Glutamatergic neuron (in vitro differentiated cells): ENCODE results near the gene HCAR3. TPM values are rescaled to one million over a fixed set of nuclear protein-coding genes. Genes with fewer than 3 reads are reported as not detected.
"Not testable (repeated sequence)": the region's sequence is repeated elsewhere in the genome, so short reads cannot be mapped to it uniquely, and the experiment has no call there.

Source experiments
- DNase-seq: peaks from one replicate; pipeline ENCODE4 v3.0.0; 2022
- H3K27ac Mint-ChIP-seq: one replicate; pipeline ENCODE4 v1.8.0; 2020; ENCODE audit warnings: mild to moderate bottlenecking, mixed read lengths, inconsistent platforms; ENCODE audit not compliant: unreplicated experiment
- H3K27me3 Mint-ChIP-seq: one replicate; pipeline ENCODE4 v1.8.0; 2020; ENCODE audit warnings: mild to moderate bottlenecking, moderate library complexity, mixed read lengths, inconsistent platforms; ENCODE audit not compliant: unreplicated experiment
- H3K36me3 Mint-ChIP-seq: one replicate; pipeline ENCODE4 v1.8.0; 2020; ENCODE audit warnings: mild to moderate bottlenecking, mixed read lengths, inconsistent platforms; ENCODE audit not compliant: unreplicated experiment
- H3K4me1 Mint-ChIP-seq: one replicate; pipeline ENCODE4 v1.8.0; 2020; ENCODE audit warnings: mild to moderate bottlenecking, low read depth, mixed read lengths, inconsistent platforms; ENCODE audit not compliant: unreplicated experiment
- H3K4me3 Mint-ChIP-seq: one replicate; pipeline ENCODE4 v1.8.0; 2020; ENCODE audit warnings: mild to moderate bottlenecking, mixed read lengths, inconsistent platforms; ENCODE audit not compliant: unreplicated experiment
- H3K9me3 Mint-ChIP-seq: one replicate; pipeline ENCODE4 v1.8.0; 2020; ENCODE audit warnings: mild to moderate bottlenecking, moderate library complexity, mixed read lengths, inconsistent platforms; ENCODE audit not compliant: unreplicated experiment
- CTCF ChIP-seq: fragments of 200-600 bp; sonication (generic); IDR thresholded peaks from one replicate; pipeline ENCODE4 v1.5.0; 2021; ENCODE audit not compliant: partially characterized antibody, unreplicated experiment
- total RNA-seq: library from RNA; stranded (reverse); fragmentation: NEBNext Ultra II Directional; extraction: Animal tissue kit (Norgen Biotek cat#: 25700); gene quantifications from one replicate; pipeline ENCODE4 v1.2.1, GENCODE V29; 2021; ENCODE audit not compliant: unreplicated experiment

Gene HCAR3
- total RNA-seq, 1 donor from 2014 or later, result not detected

GRCh38 chr12:122711266-122711665 is 5.3 kb downstream of the HCAR3 start:
- not testable (repeated sequence) for H3K36me3 Mint-ChIP-seq, H3K9me3 Mint-ChIP-seq, H3K27ac Mint-ChIP-seq, DNase-seq, H3K27me3 Mint-ChIP-seq, H3K4me1 Mint-ChIP-seq, H3K4me3 Mint-ChIP-seq

DNA sequence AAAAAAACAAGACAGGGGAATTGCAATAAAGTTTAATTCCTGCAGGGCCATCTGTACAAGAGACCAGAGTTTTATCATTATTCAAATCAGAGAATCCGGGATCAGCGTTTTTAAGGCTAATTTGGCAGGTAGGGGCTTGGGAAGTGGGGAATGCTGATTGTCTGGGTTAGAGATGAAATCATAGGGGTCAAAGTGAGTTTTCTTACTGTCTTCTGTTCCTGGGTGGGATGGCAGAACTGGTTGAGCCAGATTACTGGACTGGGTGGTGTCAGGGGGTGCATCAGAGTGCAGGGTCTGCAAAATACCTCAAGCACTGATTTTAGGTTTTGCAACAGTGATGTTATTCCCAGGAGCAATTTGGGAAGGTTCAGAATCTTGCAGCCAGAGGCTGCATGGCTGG is 6.3 kb downstream of the HCAR3 start:
- H3K4me1 Mint-ChIP-seq, H3K9me3 Mint-ChIP-seq, H3K27ac Mint-ChIP-seq, H3K27me3 Mint-ChIP-seq, DNase-seq, H3K36me3 Mint-ChIP-seq, H3K4me3 Mint-ChIP-seq: not testable (repeated sequence)

GRCh38 chr12:122709287-122709686 is 7.3 kb downstream of the HCAR3 start:
- H3K27me3 Mint-ChIP-seq, H3K9me3 Mint-ChIP-seq, DNase-seq, H3K4me1 Mint-ChIP-seq, H3K4me3 Mint-ChIP-seq, H3K27ac Mint-ChIP-seq, H3K36me3 Mint-ChIP-seq: not testable (repeated sequence)

DNA sequence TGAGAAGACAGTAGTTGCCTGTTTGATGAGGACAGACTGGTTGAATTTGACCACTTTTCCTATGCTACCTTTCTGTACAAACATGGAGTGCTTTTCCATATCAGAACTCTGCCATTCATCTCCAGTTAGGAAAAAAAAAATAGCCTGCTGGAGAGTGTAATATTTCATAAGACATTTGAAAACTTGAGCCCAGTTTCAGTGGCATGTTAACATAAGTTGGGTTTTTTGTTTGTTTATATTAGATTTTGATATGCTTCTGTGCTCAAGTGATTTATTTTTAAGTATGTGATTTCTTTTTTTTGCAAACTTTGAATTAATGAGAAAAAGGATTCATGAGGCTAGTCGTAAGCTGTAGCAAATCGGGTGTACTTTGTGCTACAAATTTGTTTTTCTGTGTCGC is 12.8 kb downstream of the HCAR3 start:
- H3K4me1 Mint-ChIP-seq, H3K27ac Mint-ChIP-seq, H3K4me3 Mint-ChIP-seq, H3K27me3 Mint-ChIP-seq, H3K9me3 Mint-ChIP-seq, H3K36me3 Mint-ChIP-seq, DNase-seq: not testable (repeated sequence)

DNA sequence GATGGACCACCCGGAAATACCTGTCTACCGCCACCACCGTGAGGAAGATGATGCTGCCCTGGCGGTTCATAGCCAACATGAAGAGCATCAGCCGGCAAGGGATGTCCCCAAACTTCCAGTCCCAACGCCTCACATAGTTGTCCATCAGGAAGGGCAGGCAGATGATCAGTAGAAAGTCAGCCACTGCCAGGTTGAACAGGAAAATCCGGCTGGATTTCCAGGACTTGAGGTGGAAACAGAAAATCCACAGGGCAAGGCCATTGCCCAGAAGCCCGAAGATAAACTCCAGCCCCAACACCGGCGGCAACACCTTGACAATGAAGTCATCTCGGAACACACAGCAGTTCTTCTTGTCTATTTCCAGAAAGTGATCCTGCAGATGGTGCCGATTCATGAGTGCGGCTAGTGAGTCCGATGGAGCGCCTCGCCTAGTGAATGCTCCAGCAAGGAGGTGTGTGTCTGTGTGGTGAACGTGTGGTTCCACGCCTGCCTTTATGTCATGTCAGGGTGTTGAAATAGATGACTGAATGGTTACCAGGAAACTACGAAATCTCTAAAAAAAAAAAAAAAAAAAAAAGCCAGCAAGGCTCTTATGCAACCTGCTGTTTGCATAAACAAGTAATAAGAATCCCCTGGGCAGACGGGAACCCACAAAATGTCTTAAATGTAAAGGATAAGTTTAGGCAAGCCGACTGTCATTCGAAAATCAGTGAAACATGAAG is 13.6 kb downstream of the HCAR3 start, which contains the start of gene HCAR2:
HCAR2 (minus strand) TSS at position 468 of the 722 bp plus-strand sequence; CDS start at position 394, 74 bp downstream.
- not testable (repeated sequence) for H3K27me3 Mint-ChIP-seq, DNase-seq, H3K9me3 Mint-ChIP-seq, H3K27ac Mint-ChIP-seq, H3K4me1 Mint-ChIP-seq, H3K36me3 Mint-ChIP-seq, H3K4me3 Mint-ChIP-seq

DNA sequence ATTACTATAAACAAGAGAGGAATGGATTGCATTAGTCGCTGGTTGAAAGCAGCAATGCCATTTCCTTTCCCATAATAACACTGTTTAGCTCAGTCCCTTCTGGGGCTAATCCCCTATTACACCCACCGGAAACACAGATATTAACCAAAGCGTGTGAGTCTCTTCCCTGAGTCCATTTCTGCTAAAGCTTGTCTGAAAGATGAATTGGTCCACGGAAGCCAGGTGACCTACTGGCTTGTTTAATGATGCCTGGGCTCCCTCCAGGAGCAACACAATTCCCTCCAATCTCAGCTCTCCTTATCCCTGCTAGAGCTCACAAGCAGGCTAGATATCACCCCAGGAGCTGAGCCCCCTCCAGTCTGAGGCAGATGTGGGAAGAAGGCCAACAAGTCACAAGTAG is 15.1 kb downstream of the HCAR3 start:
- H3K27ac Mint-ChIP-seq, result not testable (repeated sequence)

DNA sequence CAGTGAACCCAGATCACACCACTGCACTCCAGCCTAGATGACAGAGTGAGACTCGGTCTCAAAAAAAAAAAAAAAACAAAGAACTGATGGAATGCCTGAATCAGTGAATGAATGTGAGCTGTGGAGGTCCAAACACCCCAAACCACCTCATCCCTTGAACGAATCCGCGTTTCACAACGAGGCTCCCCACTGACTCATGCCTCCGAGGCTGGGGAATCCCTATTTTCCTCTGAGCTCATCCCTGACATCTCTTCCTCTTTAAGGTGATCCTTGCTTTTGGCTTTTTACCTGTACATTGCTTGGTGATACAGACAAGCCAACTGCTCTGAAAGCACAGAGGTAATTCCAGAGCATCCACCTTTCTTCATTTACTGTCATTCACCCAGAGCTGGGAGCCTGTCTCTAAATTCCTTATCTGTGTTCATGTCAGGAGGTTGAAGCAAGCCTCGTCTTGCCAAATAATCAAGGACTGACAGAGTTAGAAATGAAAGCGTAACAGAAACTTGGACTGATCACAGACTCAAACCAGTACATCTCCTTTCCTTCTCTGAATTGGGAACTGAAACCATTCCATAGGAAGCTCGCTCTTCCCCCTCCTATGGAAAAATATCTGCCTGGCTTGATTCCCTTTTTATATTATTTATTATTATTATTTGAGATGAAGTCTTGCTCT is 16.4 kb downstream of the HCAR3 start:
- H3K9me3 Mint-ChIP-seq, H3K36me3 Mint-ChIP-seq, H3K4me1 Mint-ChIP-seq, H3K27me3 Mint-ChIP-seq, H3K27ac Mint-ChIP-seq, H3K4me3 Mint-ChIP-seq, DNase-seq: not testable (repeated sequence)

More for the DNA sequence above, 15.1 kb downstream of the HCAR3 start:
- H3K4me3 Mint-ChIP-seq, H3K4me1 Mint-ChIP-seq, H3K27me3 Mint-ChIP-seq, H3K9me3 Mint-ChIP-seq, H3K36me3 Mint-ChIP-seq, DNase-seq: not testable (repeated sequence)

GRCh38 chr12:122696922-122697321 is 19.7 kb downstream of the HCAR3 start:
- not testable (repeated sequence) for H3K27me3 Mint-ChIP-seq, H3K4me1 Mint-ChIP-seq, H3K4me3 Mint-ChIP-seq, H3K36me3 Mint-ChIP-seq, H3K9me3 Mint-ChIP-seq, DNase-seq, H3K27ac Mint-ChIP-seq

- Mint-ChIP-seq H3K36me3 (no peaks in the 10 kb centered on the region), H3K27me3 (no peaks in the 10 kb centered on the region), H3K9me3 (no peaks in the 10 kb centered on the region), H3K4me1 (no peaks in the 10 kb centered on the region), H3K4me3 (no peak overlapping the region), H3K27ac (no peak overlapping the region)
- DNase-seq, result no peak
- no peak for TF ChIP-seq CTCF
Observed at GRCh38 chr12:122691566-122691965, 25.0 kb downstream of the HCAR3 start.
